Liver (tissue), 9 donors: ENCODE measurements around the gene THADA. TPM values are rescaled to one million over a fixed set of nuclear protein-coding genes. Genes with fewer than 3 reads are reported as not detected.

Experiments used
- DNase-seq: peaks from one replicate; pipeline ENCODE4 v3.0.0-alpha.2; 2017; ENCODE audit warnings: low spot score
- H3K27ac ChIP-seq, 2 donors: one replicate each; pipeline ENCODE4 v1.7.0; 2013; ENCODE audit warnings: inconsistent platforms in 2 of 2, low read length in 2 of 2, control low read depth in 1 of 2, low read depth in 1 of 2, mild to moderate bottlenecking in 1 of 2
- H3K27me3 ChIP-seq, 4 donors: one replicate each; pipeline versions ENCODE4 v1.6.1 to v1.7.0; 2013; ENCODE audit warnings: low read length in 3 of 4, inconsistent platforms in 1 of 4, mild to moderate bottlenecking in 1 of 4, moderate library complexity in 1 of 4; ENCODE audit not compliant: control insufficient read depth in 4 of 4, insufficient read depth in 4 of 4
- H3K36me3 ChIP-seq, 4 donors: one replicate each; pipeline versions ENCODE4 v1.6.1 to v1.7.0; 2013; ENCODE audit warnings: low read length in 3 of 4, mild to moderate bottlenecking in 3 of 4, low read depth in 1 of 4, moderate library complexity in 1 of 4; ENCODE audit not compliant: control insufficient read depth in 4 of 4, insufficient read depth in 3 of 4
- H3K4me1 ChIP-seq, 4 donors: one replicate each; pipeline versions ENCODE4 v1.6.1 to v1.7.0; 2013; ENCODE audit warnings: low read length in 3 of 4, mild to moderate bottlenecking in 3 of 4, moderate library complexity in 1 of 4; ENCODE audit not compliant: control insufficient read depth in 4 of 4, insufficient read depth in 4 of 4
- H3K4me3 ChIP-seq, 3 donors: one replicate each; pipeline versions ENCODE4 v1.6.1 to v1.7.0; 2013; ENCODE audit warnings: low read length in 3 of 3, control low read depth in 1 of 3, low read depth in 1 of 3, mild to moderate bottlenecking in 1 of 3
- H3K9ac ChIP-seq, 2 donors: one replicate each; pipeline ENCODE4 v1.7.0; 2013; ENCODE audit warnings: low read length in 2 of 2, mild to moderate bottlenecking in 2 of 2, moderate library complexity in 2 of 2, control low read depth in 1 of 2, low read depth in 1 of 2
- H3K9me3 ChIP-seq, 4 donors: one replicate each; pipeline versions ENCODE4 v1.6.1 to v1.7.0; 2013; ENCODE audit warnings: low read length in 3 of 4; ENCODE audit not compliant: control insufficient read depth in 4 of 4
- EGR1 ChIP-seq, 2 donors: IDR thresholded peaks; 2 replicates each; pipeline ENCODE4 v1.6.1; 2016 to 2018; ENCODE audit warnings: antibody characterized with exemption in 2 of 2, low read depth in 2 of 2
- FOXA1 ChIP-seq: IDR thresholded peaks from 2 replicates; pipeline ENCODE4 v1.6.1; 2016; ENCODE audit warnings: antibody characterized with exemption
- GABPA ChIP-seq, 2 donors: IDR thresholded peaks in 1 of 2; conservative IDR thresholded peaks in 1 of 2; 2 replicates each; pipeline ENCODE4 v1.6.1; 2016; ENCODE audit warnings: antibody characterized with exemption in 2 of 2, mild to moderate bottlenecking in 1 of 2, moderate library complexity in 1 of 2
- HNF4G ChIP-seq: IDR thresholded peaks from 2 replicates; pipeline ENCODE4 v1.6.1; 2016; ENCODE audit warnings: antibody characterized with exemption
- JUND ChIP-seq, 2 donors: IDR thresholded peaks; 2 replicates each; pipeline ENCODE4 v1.6.1; 2016; ENCODE audit warnings: antibody characterized with exemption in 2 of 2
- NR2F2 ChIP-seq: IDR thresholded peaks from 2 replicates; pipeline ENCODE4 v1.6.1; 2016; ENCODE audit warnings: antibody characterized with exemption
- RAD21 ChIP-seq, 2 donors: IDR thresholded peaks; 2 replicates each; pipeline ENCODE4 v1.6.1; 2016; ENCODE audit warnings: antibody characterized with exemption in 2 of 2, mild to moderate bottlenecking in 2 of 2
- RXRA ChIP-seq, 2 donors: IDR thresholded peaks; 2 replicates each; pipeline ENCODE4 v1.6.1; 2017 to 2018; ENCODE audit warnings: antibody characterized with exemption in 2 of 2, mild to moderate bottlenecking in 1 of 2
- SP1 ChIP-seq: IDR thresholded peaks from 2 replicates; pipeline ENCODE4 v1.6.1; 2018; ENCODE audit warnings: antibody characterized with exemption, mild to moderate bottlenecking
- TAF1 ChIP-seq: conservative IDR thresholded peaks from 2 replicates; pipeline ENCODE4 v1.6.1; 2016; ENCODE audit warnings: antibody characterized with exemption, mild to moderate bottlenecking
- YY1 ChIP-seq: IDR thresholded peaks from 2 replicates; pipeline ENCODE4 v1.6.1; 2016; ENCODE audit warnings: antibody characterized with exemption, mild to moderate bottlenecking
- WGBS: extraction: QIAGEN DNeasy Blood & Tissue Kit; methylation state at CpG from one replicate; pipeline ENCODE4 v1.1.7; 2013; 5-methylcytosine and 5-hydroxymethylcytosine counted together
- polyA plus RNA-seq, 2 donors: library from polyadenylated mRNA; stranded (reverse) in 1 of 2; unstranded in 1 of 2; fragments of 200-250 nt in 1 of 2; fragments of >200 nt in 1 of 2; fragmentation: Nextera tagmentation in 1 of 2; extraction: Ambion mirVana in 1 of 2; gene quantifications; one replicate each; pipeline versions ENCODE4 v1.2.1 to v1.2.3, GENCODE V29; 2013 to 2015
- total RNA-seq, 2 donors: library from RNA; depleted of rRNA; stranded (reverse); fragments of >200 nt; gene quantifications; one replicate each; pipeline ENCODE4 v1.2.3, GENCODE V29; 2014
- TF ChIP-seq, protein P1 (sequence below): IDR thresholded peaks from 2 replicates; pipeline ENCODE4 v1.6.1; 2016; ENCODE audit warnings: antibody characterized with exemption
- TF ChIP-seq, protein P2 (sequence below): IDR thresholded peaks from 2 replicates; pipeline ENCODE4 v1.6.1; 2016; ENCODE audit warnings: antibody characterized with exemption, mild to moderate bottlenecking
- TF ChIP-seq, protein P3 (sequence below): IDR thresholded peaks from 2 replicates; pipeline ENCODE4 v1.6.1; 2016; ENCODE audit warnings: antibody characterized with exemption
- TF ChIP-seq, protein P4 (sequence below): IDR thresholded peaks from 2 replicates; pipeline ENCODE4 v1.6.1; 2016; ENCODE audit warnings: antibody characterized with exemption
- TF ChIP-seq, protein P5 (sequence below): fragments of 150-350 bp; IDR thresholded peaks from 2 replicates; pipeline ENCODE4 v1.5.1; 2017; ENCODE audit warnings: improper control_type of control experiment, low read depth, low read length; ENCODE audit not compliant: missing input control
- donor health status: healthy.
- donor health status: healthy.
- donor health status: healthy.
- donor health status: healthy.
- donor health status: healthy.

The THADA gene
- total and polyA plus RNA-seq, 4 donors: 12.0 to 37.2 (median 22.3) TPM

DNA sequence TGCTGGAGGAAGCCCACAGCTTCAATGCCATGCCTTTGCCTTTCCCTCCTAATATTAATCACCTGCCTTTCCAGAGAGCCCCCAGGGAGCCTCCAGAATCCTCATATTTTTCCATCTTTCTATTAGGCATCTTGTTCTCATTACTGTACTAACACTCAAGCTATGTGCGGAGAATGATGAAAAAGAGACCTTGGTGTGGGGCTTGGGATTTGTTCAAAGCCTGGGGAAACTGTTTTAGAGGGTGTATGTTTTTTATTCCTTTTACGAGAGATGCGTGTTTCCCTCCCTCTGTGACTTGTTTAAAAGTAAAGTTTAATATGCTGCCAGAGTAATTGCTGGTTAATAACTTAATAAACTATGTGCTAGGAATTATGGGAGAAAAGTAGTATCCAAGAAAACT lies 267.0 kb downstream of the THADA start:
- no peaks in the 10 kb centered on the region for H3K9me3 ChIP-seq
- peaks cover 0 to 5% (median 0%) of the 10 kb centered on the region in 4 donors for H3K4me1 ChIP-seq
- H3K9ac ChIP-seq: no peak overlapping the region
- TF ChIP-seq TAF1 (no peak), RAD21 (IDR thresholded peaks at IDR 0.05) (no peak), NR2F2 (no peak), YY1 (no peak), HNF4G (no peak), GABPA (IDR thresholded peaks at IDR 0.05 in 1 of 2, conservative IDR thresholded peaks at IDR 0.05 in 1 of 2) (no peak), RXRA (IDR thresholded peaks at IDR 0.05) (no peak), JUND (IDR thresholded peaks at IDR 0.05) (no peak), SP1 (no peak)
- TF ChIP-seq, protein P1, sequence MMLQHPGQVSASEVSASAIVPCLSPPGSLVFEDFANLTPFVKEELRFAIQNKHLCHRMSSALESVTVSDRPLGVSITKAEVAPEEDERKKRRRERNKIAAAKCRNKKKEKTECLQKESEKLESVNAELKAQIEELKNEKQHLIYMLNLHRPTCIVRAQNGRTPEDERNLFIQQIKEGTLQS: no peak
- TF ChIP-seq, protein P2, sequence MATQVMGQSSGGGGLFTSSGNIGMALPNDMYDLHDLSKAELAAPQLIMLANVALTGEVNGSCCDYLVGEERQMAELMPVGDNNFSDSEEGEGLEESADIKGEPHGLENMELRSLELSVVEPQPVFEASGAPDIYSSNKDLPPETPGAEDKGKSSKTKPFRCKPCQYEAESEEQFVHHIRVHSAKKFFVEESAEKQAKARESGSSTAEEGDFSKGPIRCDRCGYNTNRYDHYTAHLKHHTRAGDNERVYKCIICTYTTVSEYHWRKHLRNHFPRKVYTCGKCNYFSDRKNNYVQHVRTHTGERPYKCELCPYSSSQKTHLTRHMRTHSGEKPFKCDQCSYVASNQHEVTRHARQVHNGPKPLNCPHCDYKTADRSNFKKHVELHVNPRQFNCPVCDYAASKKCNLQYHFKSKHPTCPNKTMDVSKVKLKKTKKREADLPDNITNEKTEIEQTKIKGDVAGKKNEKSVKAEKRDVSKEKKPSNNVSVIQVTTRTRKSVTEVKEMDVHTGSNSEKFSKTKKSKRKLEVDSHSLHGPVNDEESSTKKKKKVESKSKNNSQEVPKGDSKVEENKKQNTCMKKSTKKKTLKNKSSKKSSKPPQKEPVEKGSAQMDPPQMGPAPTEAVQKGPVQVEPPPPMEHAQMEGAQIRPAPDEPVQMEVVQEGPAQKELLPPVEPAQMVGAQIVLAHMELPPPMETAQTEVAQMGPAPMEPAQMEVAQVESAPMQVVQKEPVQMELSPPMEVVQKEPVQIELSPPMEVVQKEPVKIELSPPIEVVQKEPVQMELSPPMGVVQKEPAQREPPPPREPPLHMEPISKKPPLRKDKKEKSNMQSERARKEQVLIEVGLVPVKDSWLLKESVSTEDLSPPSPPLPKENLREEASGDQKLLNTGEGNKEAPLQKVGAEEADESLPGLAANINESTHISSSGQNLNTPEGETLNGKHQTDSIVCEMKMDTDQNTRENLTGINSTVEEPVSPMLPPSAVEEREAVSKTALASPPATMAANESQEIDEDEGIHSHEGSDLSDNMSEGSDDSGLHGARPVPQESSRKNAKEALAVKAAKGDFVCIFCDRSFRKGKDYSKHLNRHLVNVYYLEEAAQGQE: no peak
- TF ChIP-seq, protein P3, sequence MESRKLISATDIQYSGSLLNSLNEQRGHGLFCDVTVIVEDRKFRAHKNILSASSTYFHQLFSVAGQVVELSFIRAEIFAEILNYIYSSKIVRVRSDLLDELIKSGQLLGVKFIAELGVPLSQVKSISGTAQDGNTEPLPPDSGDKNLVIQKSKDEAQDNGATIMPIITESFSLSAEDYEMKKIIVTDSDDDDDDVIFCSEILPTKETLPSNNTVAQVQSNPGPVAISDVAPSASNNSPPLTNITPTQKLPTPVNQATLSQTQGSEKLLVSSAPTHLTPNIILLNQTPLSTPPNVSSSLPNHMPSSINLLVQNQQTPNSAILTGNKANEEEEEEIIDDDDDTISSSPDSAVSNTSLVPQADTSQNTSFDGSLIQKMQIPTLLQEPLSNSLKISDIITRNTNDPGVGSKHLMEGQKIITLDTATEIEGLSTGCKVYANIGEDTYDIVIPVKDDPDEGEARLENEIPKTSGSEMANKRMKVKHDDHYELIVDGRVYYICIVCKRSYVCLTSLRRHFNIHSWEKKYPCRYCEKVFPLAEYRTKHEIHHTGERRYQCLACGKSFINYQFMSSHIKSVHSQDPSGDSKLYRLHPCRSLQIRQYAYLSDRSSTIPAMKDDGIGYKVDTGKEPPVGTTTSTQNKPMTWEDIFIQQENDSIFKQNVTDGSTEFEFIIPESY: no peak
- TF ChIP-seq, protein P4, sequence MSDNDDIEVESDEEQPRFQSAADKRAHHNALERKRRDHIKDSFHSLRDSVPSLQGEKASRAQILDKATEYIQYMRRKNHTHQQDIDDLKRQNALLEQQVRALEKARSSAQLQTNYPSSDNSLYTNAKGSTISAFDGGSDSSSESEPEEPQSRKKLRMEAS: no peak
- H3K27me3 ChIP-seq: no peaks in the 10 kb centered on the region
- H3K27ac ChIP-seq: no peak overlapping the region
- peaks cover 0 to 2% (median 0%) of the 10 kb centered on the region in 4 donors for H3K36me3 ChIP-seq
- DNase-seq: no peak
- WGBS: 98% methylated on average over 3 of the region's 3 CpGs
- H3K4me3 ChIP-seq: no peak overlapping the region

DNA sequence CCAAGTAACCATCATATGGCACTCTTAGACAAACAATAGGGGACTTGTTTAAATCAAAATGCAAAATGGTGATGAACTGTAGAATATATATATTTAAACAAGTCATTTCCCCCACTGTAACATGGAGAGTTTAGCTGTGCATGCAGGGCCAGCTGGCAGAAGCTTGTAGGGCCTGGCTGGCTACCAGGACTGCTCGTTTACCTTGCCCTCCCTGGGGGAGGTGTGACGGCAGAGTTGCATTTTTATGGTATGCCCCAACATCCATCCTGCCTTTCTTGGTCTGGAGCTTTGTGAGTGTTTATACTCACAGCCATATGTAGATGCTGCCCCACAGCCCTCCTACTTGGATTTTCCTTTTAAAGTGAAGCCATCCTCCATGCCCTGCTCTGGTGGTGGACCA lies 267.7 kb downstream of the THADA start:
- Histone ChIP-seq H3K4me1 (peaks cover 0 to 5% (median 0%) of the 10 kb centered on the region in 4 donors), H3K27ac (no peak overlapping the region), H3K36me3 (peaks cover 0 to 2% (median 0%) of the 10 kb centered on the region in 4 donors), H3K9ac (no peak overlapping the region), H3K27me3 (no peaks in the 10 kb centered on the region), H3K4me3 (no peak overlapping the region), H3K9me3 (no peaks in the 10 kb centered on the region)
- peak; percentile 23 for DNase-seq
- TF ChIP-seq JUND (IDR thresholded peaks at IDR 0.05) (no peak), EGR1 (IDR thresholded peaks at IDR 0.05; ENCODE audit: low read depth in 2 of 2) (no peak), YY1 (no peak), RAD21 (IDR thresholded peaks at IDR 0.05) (no peak), RXRA (IDR thresholded peaks at IDR 0.05) (no peak), GABPA (IDR thresholded peaks at IDR 0.05 in 1 of 2, conservative IDR thresholded peaks at IDR 0.05 in 1 of 2) (no peak), FOXA1 (no peak), HNF4G (no peak)
- TF ChIP-seq, protein P2: no peak
- TF ChIP-seq, protein P3: no peak
- TF ChIP-seq, protein P5, sequence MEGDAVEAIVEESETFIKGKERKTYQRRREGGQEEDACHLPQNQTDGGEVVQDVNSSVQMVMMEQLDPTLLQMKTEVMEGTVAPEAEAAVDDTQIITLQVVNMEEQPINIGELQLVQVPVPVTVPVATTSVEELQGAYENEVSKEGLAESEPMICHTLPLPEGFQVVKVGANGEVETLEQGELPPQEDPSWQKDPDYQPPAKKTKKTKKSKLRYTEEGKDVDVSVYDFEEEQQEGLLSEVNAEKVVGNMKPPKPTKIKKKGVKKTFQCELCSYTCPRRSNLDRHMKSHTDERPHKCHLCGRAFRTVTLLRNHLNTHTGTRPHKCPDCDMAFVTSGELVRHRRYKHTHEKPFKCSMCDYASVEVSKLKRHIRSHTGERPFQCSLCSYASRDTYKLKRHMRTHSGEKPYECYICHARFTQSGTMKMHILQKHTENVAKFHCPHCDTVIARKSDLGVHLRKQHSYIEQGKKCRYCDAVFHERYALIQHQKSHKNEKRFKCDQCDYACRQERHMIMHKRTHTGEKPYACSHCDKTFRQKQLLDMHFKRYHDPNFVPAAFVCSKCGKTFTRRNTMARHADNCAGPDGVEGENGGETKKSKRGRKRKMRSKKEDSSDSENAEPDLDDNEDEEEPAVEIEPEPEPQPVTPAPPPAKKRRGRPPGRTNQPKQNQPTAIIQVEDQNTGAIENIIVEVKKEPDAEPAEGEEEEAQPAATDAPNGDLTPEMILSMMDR: no peak
- 43% methylated on average over 2 of the region's 2 CpGs for WGBS
